HuH-7.5 (cell line): Measurements from ENCODE around the gene AGBL1.
"Not testable (repeated sequence)": the region's sequence is repeated elsewhere in the genome, so short reads cannot be mapped to it uniquely, and the experiment has no call there.

Experiments used
- DNase-seq: peaks from one replicate; pipeline ENCODE4 v3.0.0; 2011; ENCODE audit warnings: low spot score

AGBL1 gene

DNA sequence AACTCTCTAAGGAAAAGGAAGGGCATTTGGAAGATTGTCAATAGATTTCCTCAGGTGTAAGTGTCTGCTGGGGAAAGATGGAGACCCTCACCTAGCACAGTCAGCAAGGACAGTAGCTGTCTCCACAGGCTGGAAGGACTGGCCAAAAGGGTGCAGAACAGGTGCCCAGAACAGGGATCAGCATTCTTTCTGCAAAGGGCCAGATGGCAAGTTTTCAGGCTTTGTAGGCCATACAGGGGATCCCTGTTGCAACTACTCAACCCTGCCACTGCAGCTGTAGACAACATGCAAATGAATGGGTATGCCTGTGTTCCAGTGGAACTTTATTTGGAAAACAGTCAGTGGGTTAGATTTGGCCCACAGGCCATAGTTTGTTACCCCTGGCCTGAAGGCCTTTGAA, 8.1 kb downstream of the AGBL1 start:
- no peak for DNase-seq

DNA sequence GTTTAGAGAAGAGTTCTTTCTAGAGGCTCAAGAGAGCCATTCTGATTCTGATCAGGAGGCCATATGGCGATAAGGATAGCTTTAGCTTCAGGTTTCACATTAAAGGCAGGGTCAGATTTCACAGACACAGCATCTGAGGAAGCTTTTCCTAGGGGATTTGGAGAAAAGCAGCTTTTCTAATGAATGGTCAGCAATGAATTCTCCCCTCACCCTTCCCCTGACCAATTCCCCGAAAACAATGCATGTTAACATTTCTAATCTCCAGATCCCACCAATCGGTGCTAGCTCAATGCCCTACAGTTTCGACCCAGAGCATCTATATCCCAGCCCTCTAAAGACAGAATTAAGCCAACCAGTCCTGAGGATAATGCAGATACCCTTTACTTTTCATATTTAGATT, 9.8 kb downstream of the AGBL1 start:
- DNase-seq: no peak

DNA sequence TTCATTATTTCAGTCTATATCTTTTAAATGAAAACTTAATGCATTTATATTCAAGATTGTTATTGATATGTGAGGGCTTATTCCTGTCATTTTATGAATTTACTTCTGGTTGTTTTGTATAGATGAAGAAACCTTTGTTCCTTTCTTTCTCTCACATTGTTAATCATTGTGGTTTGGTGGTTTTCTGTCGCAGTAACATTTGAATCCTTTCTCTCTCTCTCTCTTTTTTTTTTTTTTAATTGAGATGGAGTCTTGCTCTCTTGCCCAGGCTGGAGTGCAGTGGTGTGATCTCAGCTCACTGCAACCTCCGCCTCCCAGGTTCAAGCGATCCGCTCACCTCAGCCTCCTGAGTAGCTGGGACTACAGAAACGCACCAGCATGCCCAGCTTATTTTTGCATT, 22.1 kb downstream of the AGBL1 start:
- DNase-seq: no peak

DNA sequence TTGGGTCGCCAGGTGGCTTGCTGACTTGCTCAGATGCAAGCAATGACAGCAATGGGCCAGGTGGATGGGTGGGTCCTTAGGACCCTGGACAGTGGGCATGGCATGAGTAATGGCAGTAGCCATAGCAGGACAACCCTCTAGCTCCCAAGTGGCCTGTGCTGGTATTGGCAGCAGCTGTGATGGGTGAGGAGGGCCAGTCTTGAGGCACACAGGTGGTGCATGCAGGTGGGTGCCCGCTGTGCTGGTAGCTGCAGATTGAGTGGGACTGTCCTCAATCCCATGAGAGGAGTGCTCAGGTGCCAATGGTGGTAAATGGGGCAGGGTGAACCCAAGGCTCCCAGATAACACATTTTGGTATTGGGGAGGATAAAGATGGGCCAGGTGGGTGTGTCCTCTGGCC, 24.2 kb downstream of the AGBL1 start:
- DNase-seq: no peak

DNA sequence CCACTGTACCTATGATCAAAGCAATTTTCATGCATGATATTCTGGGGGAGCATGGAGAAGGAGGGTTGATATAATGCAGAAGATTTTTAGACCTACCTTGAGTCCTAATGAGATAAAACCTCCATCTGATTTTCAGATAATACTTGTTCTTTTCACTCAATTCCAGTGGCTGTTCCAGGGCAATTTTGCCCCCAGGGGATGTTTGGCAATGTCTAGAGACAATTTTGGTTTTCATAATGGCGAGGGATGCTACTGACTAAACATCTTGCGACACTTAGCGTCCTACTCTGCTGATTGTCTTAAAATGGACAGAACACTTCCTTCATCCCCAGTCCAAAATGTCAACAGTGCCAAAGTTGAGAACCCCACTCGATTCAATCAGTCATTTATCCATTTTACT, 26.6 kb downstream of the AGBL1 start:
- DNase-seq: no peak

DNA sequence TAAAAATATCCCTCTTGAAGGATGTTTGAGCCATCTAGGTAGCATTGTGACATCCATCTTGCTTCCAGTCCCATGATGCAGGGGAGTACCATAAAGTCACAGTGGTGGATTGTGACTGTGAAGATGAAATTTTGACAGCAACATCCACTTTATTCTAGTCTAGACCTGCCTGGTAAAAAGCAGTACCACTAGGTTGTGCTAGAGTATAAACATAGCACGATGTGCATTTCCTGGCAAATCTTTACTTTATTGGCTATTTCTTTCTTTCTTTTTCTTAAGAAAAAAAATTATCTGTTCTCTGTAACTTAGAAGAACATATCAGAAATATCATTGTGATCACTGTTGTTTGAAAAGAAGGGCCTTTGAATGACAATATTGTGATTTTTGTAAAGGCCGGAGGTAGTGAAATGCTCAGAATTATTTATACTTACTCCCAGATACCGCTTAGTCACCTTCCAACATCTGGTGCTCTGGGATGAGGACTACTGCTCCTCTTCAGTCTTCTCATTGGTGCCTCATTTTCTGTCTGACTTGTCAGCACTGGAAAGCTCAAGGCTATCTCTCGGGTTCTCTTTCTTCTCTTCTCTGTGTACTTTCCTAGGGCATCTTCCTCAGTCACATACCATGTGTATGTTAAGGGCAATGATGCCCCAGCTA, 35.6 kb downstream of the AGBL1 start:
- no peak for DNase-seq

DNA sequence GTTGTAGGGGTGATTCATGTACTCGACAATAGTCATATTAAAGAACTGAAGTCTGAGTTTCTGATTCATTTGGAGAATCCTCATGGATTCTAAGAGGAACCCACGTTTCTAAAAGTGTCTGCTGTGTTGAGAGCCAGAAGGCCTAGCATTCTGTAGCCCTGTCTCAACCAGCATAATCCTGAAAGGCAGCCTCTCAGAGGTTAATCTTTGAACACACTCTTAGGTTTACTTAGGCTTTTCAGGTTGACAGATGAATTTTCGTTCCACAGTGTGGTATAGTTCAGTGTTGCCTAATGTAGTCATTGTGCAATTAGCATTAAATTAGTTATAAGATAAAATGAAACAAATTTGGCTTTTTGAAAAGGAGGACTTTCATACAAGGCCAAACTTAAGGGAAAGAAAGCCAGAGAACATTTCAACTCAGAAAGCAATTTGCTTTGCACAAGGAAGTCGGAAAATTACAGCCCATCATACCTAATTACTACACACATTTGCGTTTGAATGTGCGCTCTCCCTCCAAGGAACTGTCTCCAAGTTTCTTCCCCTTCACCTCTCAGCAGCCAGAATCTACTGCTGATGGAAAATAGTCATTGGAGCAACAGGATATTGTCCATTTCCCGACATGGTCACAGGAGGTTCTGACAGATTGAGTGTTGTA, 42.0 kb downstream of the AGBL1 start:
- no peak for DNase-seq

DNA sequence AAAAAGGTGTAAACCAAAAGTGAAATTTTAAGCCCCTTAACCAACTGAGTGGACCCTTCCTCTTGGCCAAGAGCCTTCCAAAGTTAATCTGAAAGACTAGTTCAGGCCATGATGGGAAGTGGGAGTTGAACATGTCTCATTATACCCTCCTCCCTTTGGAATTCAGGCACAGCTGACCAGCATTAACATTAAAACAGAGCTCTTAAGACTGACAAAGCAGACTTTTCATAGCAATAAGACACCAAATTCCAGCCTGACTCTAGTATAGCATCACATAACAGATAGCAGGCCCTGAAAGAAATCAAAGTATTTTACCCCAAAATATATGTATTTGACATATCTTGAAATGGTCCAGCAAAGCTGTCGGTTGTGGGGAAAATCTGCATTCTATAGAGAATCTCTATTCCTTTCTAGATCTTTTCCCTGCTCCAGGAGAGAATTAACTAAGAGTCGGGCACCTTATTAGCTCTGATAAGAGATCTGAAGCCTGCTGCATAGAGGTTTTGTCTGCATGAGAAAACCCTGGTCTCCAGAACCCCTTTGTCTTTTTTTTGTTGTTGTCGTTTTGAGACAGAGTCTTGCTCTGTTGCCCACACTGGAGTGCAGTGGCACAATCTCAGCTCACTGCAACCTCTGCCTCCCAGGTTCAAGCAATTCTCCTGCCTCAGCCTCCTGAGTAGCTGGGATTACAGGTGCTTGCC, 43.2 kb downstream of the AGBL1 start:
- DNase-seq: not testable (repeated sequence)

DNA sequence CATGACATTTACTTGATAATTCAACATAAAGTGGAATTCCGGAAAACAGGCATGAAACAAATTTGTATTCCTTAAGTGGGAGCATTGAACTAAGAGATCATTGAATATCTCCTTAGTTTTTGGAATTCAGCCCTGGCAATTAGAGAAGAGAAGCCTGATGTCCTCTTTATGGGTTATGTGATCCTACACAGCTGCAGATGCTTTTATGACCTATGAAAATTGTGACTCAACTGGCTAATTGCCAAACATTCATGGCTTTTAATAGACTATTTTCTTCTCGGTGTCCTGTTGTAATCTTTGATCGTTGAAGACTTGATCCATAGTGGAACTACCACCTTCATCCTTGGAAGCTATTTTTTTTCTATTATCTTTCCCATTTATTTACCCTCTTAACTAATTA, 46.1 kb downstream of the AGBL1 start:
- DNase-seq: no peak

DNA sequence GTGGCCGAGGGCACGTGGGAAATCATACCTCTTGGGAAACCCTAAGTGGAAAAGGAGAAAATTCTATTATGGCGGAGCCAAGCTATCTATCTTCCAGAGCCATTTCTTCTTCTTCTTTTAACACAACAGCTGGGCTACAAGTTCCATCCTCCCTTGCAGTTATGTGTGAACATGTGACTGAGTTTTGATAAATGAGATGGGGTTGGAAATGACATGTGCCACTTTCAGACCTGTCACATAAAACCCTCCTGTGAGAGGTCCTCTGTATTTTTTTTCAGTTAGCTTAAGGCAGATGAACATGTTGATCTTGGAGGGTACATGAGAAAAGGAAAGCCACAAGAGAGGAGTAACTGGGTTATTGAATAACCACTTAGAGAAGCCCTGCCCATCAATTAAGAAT, 47.9 kb downstream of the AGBL1 start:
- no peak for DNase-seq

DNA sequence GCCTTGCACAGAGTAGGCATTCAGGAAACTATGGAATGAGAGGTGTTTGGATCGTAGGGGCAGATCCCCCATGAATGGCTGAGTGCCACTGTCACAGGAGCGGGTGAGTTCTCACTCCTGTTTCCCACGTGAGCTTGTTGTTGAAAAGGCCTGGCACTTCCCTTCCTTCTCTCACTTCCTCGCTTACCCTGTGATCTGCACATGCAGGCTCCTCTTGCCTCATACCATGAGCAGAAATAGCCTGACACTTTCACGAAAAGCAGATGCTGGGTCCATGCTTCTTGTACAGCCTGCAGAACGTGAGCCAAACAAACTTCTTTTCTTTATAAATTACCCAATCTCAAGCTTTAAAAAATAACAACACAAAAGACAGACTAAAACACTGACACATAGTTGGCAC, 55.4 kb downstream of the AGBL1 start:
- DNase-seq: no peak

DNA sequence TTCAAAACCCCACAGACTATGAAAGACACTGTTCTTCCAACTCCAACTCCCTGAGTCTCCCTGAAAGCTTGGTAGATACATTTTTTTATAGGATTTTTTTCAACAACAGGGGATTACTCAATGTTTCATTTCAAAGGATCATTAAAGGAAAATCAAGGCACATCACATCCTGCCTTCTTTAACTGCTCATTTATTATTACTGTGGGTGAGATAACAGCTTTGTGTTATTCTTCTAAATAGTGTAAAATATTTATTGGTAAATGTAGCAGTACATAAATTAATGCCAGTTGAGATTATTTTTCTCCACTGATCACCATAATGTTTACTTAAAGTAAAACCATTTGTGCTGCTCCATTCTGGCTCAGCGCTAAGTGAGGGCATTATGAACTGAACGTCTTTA, 57.2 kb downstream of the AGBL1 start:
- DNase-seq: no peak

DNA sequence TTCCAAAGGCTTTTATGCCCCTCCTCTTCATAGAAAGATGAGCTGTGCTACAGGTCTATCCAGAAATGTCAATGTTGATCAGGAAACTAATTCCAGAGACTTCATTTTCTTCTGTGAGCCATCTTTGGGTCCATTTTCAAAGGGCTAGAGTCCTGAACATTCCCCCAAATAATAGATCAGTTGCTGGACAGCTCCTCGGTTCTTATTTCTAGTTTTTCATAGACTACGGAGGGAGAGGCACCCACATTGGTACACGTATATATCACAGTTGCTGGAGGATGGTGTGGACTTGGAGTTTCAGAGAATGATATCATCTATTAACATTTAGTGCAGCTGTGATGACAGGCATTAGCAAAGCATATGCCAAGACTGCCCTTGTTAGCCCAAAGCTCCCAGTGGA, 59.1 kb downstream of the AGBL1 start:
- no peak for DNase-seq

DNA sequence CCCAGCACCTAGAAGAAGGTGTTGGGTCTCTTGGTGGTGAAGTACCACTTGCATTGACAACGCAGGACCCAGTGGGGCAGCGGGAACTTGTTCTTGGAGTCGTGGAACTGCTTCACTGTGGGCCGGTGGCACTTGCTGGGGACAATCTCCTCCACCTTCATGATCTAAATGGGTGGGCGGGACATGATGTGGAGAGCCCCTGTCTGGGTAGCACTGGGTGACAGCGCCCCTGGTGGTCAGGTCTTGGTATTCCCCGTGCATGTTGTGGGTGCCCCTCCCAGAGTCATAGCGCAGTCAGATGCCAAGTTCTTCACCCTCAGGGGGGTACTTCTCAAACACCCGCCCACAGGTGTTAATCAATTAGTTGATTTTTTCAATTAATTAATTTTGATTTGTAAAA, 60.2 kb downstream of the AGBL1 start:
- no peak for DNase-seq

DNA sequence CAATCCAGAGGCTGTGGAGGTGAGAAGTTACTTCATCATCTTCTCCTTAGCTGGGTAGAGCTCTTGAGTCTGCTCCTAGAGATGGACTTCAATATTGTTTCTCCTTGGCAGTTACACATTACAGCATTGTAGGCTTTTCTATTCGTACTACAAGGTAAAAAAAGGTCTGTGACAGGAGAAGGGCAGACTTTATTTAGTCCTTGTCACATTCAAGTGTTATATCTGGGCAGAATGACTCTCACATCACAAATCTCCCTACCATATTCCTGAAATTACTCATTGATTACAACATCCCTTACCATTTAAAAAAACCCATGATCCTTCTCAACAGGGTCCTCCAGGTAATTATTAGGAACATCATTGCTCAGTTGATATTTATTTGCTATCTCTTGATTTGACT, 75.0 kb downstream of the AGBL1 start:
- DNase-seq: no peak

DNA sequence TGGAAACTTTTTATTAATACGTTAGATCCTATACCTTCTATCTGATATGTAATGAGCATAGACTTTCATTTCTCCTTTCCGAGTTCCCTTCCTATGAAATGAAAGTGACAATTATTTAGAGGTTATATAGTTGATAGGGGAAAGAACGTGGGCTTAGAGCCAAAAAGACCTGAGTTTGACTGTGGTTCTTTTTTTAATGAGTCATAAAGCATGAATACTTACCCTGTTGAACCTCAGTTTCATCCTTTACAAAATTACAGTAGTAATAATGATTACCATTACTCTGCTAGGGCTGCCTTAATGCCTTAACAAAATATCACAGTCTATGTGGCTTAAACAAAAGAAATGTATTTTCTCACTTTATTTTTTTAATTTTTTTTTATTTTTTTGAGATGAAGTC, 75.9 kb downstream of the AGBL1 start:
- DNase-seq: no peak

DNA sequence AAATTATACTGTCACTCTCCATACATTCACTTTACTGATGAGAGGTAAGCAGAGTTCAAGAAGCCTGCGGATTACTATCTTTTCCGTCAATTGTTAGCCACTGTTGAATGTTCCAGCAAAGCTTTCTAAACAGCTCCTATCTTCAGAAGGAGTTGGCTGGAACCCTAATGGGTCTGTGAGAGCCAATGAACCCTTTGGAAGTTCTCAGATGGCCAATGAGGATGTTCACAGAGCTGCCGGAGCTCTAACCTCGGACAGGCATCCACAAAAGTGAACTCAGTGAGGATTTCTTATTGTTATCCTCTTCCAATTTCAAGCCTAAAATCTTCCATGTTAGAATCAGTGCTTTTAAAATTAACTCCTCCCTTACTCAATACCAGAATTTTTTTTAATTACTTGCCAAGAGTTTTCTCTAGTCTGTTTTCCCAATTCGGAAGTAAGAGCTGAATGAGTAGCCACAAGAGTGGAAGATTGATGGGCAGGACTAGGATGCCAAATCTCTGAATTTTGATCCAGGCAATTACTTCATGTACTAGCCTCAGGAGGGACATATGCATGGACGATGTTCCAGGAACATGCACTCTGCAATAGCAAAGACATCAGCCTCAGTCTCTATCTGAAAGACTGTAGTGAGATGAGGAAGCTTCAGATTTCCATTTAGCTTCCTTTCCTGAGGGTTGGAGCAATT, 78.1 kb downstream of the AGBL1 start:
- no peak for DNase-seq

DNA sequence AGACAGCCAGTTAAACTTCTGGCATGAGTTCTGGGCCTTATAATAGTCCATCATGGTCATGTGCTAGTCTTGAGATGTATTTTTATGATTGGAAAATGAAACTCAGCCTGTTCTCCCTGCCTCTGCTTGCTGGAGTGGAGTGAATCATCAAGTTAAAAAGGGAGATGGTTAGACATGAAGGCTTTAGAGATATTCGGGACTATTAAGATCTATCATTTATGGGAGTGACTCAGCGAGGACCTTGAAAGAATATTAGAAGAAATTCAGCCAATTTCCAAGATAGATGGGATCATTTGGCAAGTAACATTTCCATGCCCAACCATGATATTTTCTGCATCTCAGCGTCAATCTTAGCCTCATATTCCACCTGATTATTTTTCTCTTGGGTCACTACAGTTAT, 79.8 kb downstream of the AGBL1 start:
- no peak for DNase-seq

DNA sequence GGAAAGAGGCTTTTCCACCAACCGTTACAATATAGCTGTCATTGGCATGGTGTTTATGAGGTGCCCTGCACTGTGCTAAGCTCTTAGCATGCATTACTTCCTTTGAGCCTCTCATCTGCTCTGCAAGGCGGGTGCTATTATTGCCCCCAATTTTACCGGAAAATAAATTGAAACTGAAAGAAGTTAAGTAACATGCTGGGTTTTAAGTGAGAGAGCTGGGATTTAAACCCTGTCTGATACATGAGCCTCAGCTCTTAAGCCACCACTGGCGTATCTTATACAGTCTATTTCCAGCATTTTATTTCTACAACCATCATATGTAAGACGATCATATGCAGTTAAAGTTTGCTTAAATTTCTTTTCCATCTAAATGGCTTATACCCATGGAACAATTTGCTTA, 81.6 kb downstream of the AGBL1 start:
- no peak for DNase-seq

DNA sequence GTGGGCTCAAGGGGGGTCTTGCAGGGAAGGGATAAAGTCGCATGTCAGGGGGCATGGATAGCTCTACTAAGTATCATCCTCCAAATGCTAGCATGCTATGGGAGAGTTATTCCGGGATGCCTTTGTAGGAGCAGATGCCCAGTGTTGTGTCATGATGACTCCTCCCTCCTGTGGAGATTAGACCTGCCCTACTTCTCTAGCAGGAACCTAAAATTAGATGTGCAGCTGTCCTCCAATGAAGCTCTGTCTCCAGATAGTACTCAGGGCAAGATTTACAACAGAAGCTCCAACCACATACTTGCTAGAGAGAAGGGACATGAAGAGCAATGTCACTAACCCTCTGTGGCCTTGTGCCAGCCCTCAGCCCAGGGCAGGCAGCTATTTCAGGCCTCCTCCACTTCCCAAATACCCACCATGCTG, 82.5 kb downstream of the AGBL1 start:
- no peak for DNase-seq

DNA sequence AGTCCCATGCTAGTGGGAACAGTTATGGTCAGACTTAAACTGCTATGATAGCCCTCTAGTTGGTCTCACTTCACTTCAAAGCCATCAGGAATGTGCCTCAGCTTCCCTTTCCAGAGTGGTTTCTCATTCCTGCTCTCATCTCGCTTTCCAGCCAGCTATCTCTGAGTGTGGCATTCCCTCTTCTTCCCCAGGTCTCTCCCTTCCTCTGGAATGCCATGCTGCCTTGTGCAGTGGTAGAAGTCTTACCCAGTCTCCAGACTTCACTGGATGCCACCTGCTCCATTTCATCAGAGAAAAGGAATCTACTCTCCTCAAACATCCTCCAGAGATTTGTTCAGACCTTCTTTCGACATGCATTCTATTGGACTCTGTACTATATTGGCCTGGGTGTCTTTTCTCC, 83.0 kb downstream of the AGBL1 start:
- DNase-seq: no peak

DNA sequence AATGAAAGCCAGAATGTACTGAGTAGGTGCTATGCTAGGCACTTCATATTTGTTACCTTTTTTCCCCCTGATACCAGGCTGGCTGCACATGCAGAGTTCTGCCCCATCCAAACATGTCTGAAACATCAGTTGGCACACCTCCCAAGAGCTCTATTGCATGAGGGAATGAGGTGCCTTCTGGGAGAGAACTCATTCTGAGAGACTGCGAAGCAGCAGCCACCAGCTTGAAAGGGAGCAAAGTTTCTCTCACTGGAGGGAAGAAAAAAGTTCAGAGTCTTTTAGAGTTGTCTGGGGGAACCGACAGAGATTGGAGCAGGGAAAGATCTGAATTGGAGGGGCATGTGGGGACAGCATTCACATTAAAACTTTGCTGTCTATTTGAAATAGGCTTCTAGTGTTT, 84.1 kb downstream of the AGBL1 start:
- no peak for DNase-seq

DNA sequence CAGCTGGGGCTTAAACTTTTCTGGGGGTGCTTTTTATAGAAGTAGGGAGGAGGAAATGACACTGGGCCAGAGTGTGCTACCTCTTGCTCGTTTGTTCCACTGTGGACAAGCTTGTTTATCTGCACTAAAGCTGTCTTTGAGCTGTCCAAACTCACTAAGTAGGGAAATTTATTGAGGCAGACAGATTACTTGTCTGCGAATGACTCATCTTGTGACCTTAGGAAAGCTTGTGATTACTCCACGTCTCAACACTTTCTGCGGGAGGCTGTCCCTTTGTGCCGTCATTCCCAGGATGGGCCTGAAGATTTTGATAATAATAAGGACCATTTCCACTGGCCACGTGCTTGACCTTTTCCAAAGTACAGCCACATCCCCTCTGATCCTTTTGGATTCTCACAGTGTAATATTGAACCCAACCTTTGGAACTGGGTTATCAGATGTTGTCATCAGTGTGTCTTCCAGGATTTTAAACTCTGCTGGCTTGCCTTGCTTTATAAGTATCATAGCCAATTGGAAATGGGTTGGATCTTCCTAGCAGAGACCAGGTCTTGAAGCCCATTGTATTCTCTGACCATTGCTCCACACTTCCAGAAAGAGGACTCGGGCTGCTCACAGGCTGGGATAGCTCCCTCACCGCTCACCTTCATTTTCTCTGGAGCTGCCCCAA, 84.7 kb downstream of the AGBL1 start:
- DNase-seq: no peak
